IMR-90 (cell line): ENCODE measurements around the gene GRIA4. TPM values are rescaled to one million over a fixed set of nuclear protein-coding genes. Genes with fewer than 3 reads are reported as not detected.

ENCODE experiments used
- ATAC-seq: fragments of 200-7000 bp; cut with Tn5 transposase; 2 replicates; pipeline ENCODE4 v1.9.1; 2020; ENCODE audit warnings: low read depth, mild to moderate bottlenecking, moderate library complexity
- BruUV-seq: library from RNA; stranded (reverse); fragments of 400-500 nt; replicated peaks from 2 replicates; lab custom pipeline; 2021; lab: Mats Ljungman, UMichigan
- CTCF ChIA-PET: fragments of 300-600 bp; formaldehyde crosslinking; extraction: SDS; loops from one replicate; lab custom pipeline; 2021; ENCODE audit warnings: antibody characterized with exemption; lab: Yijun Ruan, JAX
- POLR2A ChIA-PET: fragments of 300-600 bp; sonication (Branson Sonifier 250); formaldehyde crosslinking; loops from one replicate; lab custom pipeline; 2022; ENCODE audit warnings: antibody characterized with exemption; ENCODE audit not compliant: unreplicated experiment; lab: Charles Lee
- DNase-seq: peaks from one replicate; pipeline ENCODE4 v3.0.0; 2013
- H2AFZ ChIP-seq: replicated peaks from 2 replicates; pipeline ENCODE3; 2013; ENCODE audit warnings: low read length, mild to moderate bottlenecking; ENCODE audit not compliant: poor library complexity
- H2AK5ac ChIP-seq: 2 replicates; pipeline ENCODE4 v1.6.1; 2013; ENCODE audit warnings: low read depth, low read length, inconsistent platforms
- H2AK9ac ChIP-seq: replicated peaks from 2 replicates; pipeline ENCODE3; 2013; ENCODE audit warnings: mild to moderate bottlenecking, low read depth, low read length, moderate library complexity; ENCODE audit not compliant: poor library complexity
- H2BK120ac ChIP-seq: 2 replicates; pipeline ENCODE4 v1.6.1; 2013; ENCODE audit warnings: low read depth, low read length, inconsistent platforms
- H2BK15ac ChIP-seq: 3 replicates; pipeline ENCODE4 v1.6.1; 2013; ENCODE audit warnings: low read depth, low read length, inconsistent platforms
- H2BK20ac ChIP-seq: 2 replicates; pipeline ENCODE4 v1.6.1; 2013; ENCODE audit warnings: low read depth, mild to moderate bottlenecking, inconsistent platforms, low read length, moderate library complexity
- H2BK5ac ChIP-seq: 2 replicates; pipeline ENCODE4 v1.6.1; 2013; ENCODE audit warnings: mild to moderate bottlenecking, low read depth, low read length, inconsistent platforms; ENCODE audit not compliant: poor library complexity, severe bottlenecking
- H3K14ac ChIP-seq: replicated peaks from 2 replicates; pipeline ENCODE4 v1.6.1; 2013; ENCODE audit warnings: low read depth, low read length, inconsistent platforms
- H3K18ac ChIP-seq: 2 replicates; pipeline ENCODE4 v1.6.1; 2013; ENCODE audit warnings: low read depth, low read length, control low read depth
- H3K23ac ChIP-seq: 2 replicates; pipeline ENCODE4 v1.6.1; 2013; ENCODE audit warnings: low read depth, low read length, inconsistent platforms
- H3K27ac ChIP-seq: 2 replicates; pipeline ENCODE4 v1.5.1; 2013; ENCODE audit warnings: mild to moderate bottlenecking, control low read depth, low read length; ENCODE audit not compliant: insufficient read depth
- H3K27me3 ChIP-seq: 2 replicates; pipeline ENCODE4 v1.6.1; 2013; ENCODE audit warnings: low read length; ENCODE audit not compliant: control insufficient read depth, insufficient read depth
- H3K36me3 ChIP-seq: 2 replicates; pipeline ENCODE4 v1.6.1; 2013; ENCODE audit warnings: low read length, mixed read lengths; ENCODE audit not compliant: control insufficient read depth, insufficient read depth
- H3K4ac ChIP-seq: 2 replicates; pipeline ENCODE4 v1.6.1; 2013; ENCODE audit warnings: low read depth, low read length, inconsistent platforms
- H3K4me1 ChIP-seq: 2 replicates; pipeline ENCODE4 v1.6.1; 2013; ENCODE audit warnings: low read length, mixed read lengths; ENCODE audit not compliant: control insufficient read depth, insufficient read depth
- H3K4me2 ChIP-seq: 2 replicates; pipeline ENCODE4 v1.6.1; 2013; ENCODE audit warnings: low read depth, mild to moderate bottlenecking, control low read depth, low read length, moderate library complexity
- H3K4me3 ChIP-seq: 2 replicates; pipeline ENCODE4 v1.5.1; 2013; ENCODE audit warnings: low read depth, mild to moderate bottlenecking, control low read depth, low read length, moderate library complexity; ENCODE audit not compliant: insufficient read depth
- H3K56ac ChIP-seq: 2 replicates; pipeline ENCODE4 v1.6.1; 2013; ENCODE audit warnings: low read length, inconsistent platforms; ENCODE audit not compliant: insufficient read depth; ENCODE audit errors: extremely low read depth
- H3K79me1 ChIP-seq, 2 experiments: 2 replicates each; pipeline ENCODE4 v1.6.1; 2013; ENCODE audit warnings: low read length in 2 of 2, inconsistent platforms in 1 of 2, low read depth in 1 of 2
- H3K9ac ChIP-seq: 2 replicates; pipeline ENCODE4 v1.6.1; 2013; ENCODE audit warnings: low read depth, low read length, control low read depth
- H3K9me1 ChIP-seq: 2 replicates; pipeline ENCODE4 v1.6.1; 2013; ENCODE audit warnings: low read length, inconsistent platforms; ENCODE audit not compliant: insufficient read depth
- H3K9me3 ChIP-seq: 2 replicates; pipeline ENCODE4 v1.6.1; 2013; ENCODE audit warnings: low read length; ENCODE audit not compliant: control insufficient read depth, insufficient read depth
- H4K20me1 ChIP-seq: 2 replicates; pipeline ENCODE4 v1.6.1; 2013; ENCODE audit warnings: low read length, inconsistent platforms; ENCODE audit not compliant: insufficient read depth
- H4K5ac ChIP-seq: 2 replicates; pipeline ENCODE4 v1.6.1; 2013; ENCODE audit warnings: mild to moderate bottlenecking, low read depth, low read length, control low read depth
- H4K8ac ChIP-seq, 2 experiments: 2 replicates each; pipeline ENCODE4 v1.6.1; 2013; ENCODE audit warnings: low read depth in 2 of 2, low read length in 2 of 2, control low read depth in 1 of 2, inconsistent platforms in 1 of 2
- H4K91ac ChIP-seq: 2 replicates; pipeline ENCODE4 v1.6.1; 2013; ENCODE audit warnings: low read depth, low read length, inconsistent platforms; ENCODE audit not compliant: insufficient read depth
- CHD1 ChIP-seq: IDR thresholded peaks from 2 replicates; pipeline ENCODE4 v1.6.1; 2012; ENCODE audit warnings: low read depth, low read length, improper control_type of control experiment
- CTCF ChIP-seq: conservative IDR thresholded peaks from 2 replicates; pipeline ENCODE4 v1.5.1; 2012; ENCODE audit warnings: mild to moderate bottlenecking, low read depth, low read length, improper control_type of control experiment
- ELK1 ChIP-seq: fragments of 150-350 bp; IDR thresholded peaks from 2 replicates; pipeline ENCODE4 v1.6.1; 2016; ENCODE audit warnings: low read depth, mild to moderate bottlenecking, low read length, moderate library complexity, borderline replicate concordance
- FOS ChIP-seq: fragments of 150-350 bp; IDR thresholded peaks from 2 replicates; pipeline ENCODE4 v1.6.1; 2016; ENCODE audit warnings: low read depth, low read length
- MXI1 ChIP-seq: IDR thresholded peaks from 2 replicates; pipeline ENCODE4 v1.6.1; 2012; ENCODE audit warnings: low read depth, mild to moderate bottlenecking, low read length, moderate library complexity, borderline replicate concordance
- NFE2L2 ChIP-seq: fragments of 150-350 bp; IDR thresholded peaks from 2 replicates; pipeline ENCODE4 v1.6.1; 2016; ENCODE audit warnings: low read depth, mild to moderate bottlenecking, low read length
- POLR2A ChIP-seq: IDR thresholded peaks from 2 replicates; pipeline ENCODE4 v1.6.1; 2012; ENCODE audit warnings: mild to moderate bottlenecking, low read depth, low read length
- RAD21 ChIP-seq: IDR thresholded peaks from 2 replicates; pipeline ENCODE4 v1.6.1; 2012; ENCODE audit warnings: low read length, improper control_type of control experiment
- SMC3 ChIP-seq: fragments of 150-350 bp; IDR thresholded peaks from 2 replicates; pipeline ENCODE4 v1.6.1; 2016; ENCODE audit warnings: low read depth, mild to moderate bottlenecking, antibody characterized with exemption, low read length, moderate library complexity
- USF2 ChIP-seq: fragments of 150-350 bp; IDR thresholded peaks from 2 replicates; pipeline ENCODE4 v1.6.1; 2017; ENCODE audit warnings: mild to moderate bottlenecking, antibody characterized with exemption, low read length, low read depth
- WGBS, 2 experiments: methylation state at CpG; one replicate each; pipeline versions ENCODE4 v1.1.5 to v1.1.7; 2013; ENCODE audit warnings: missing lambda C conversion rate in 2 of 2; ENCODE audit not compliant: insufficient read length in 1 of 2; ENCODE audit errors: extremely low coverage in 2 of 2; 5-methylcytosine and 5-hydroxymethylcytosine counted together
- dilution Hi-C: fragments of 300-500 bp; cut with HindIII; formaldehyde crosslinking; loops from one replicate; pipeline ENCODE4 v1.14.3; 2018; ENCODE audit warnings: low sequenced_read_pairs; ENCODE audit not compliant: unreplicated experiment
- in situ Hi-C: fragments of 300-500 bp; cut with MboI; formaldehyde crosslinking; loops from 3 replicates; pipeline ENCODE4 v1.14.3; 2019; ENCODE audit warnings: low sequenced_read_pairs, inconsistent platforms, mixed read lengths
- intact Hi-C: fragments of 100-400 bp; cut with micrococcal nuclease; formaldehyde crosslinking; loops from 2 replicates; pipeline ENCODE4 v1.10.0; 2022
- polyA plus RNA-seq, 3 experiments: library from polyadenylated mRNA; depleted of rRNA; stranded (reverse); fragments of >200 nt; gene quantifications; 2 replicates each; pipeline ENCODE4 v1.2.3, GENCODE V29; 2012; ENCODE audit warnings: low replicate concordance in 1 of 3
- total RNA-seq: library from RNA; depleted of rRNA; stranded (reverse); fragments of >200 nt; gene quantifications from 2 replicates; pipeline ENCODE4 v1.2.3, GENCODE V29; 2012

Gene GRIA4
- total and polyA plus RNA-seq, 2 of the 4 experiments (the other 2 are of a cell fraction), result 0.36 to 1.0 TPM

- H3K4me3 ChIP-seq, result no peak overlapping the region
- DNase-seq, result no peak
- intact Hi-C loops, result no loop called here
These were observed 153.7 kb downstream of the GRIA4 start for GRCh38 chr11:105763594-105763993.

More at GRCh38 chr11:105763594-105763993, 153.7 kb downstream of the GRIA4 start:
- Histone ChIP-seq H3K9me3 (no peaks in the 10 kb centered on the region), H4K20me1 (no peaks in the 10 kb centered on the region), H3K79me1 (no peaks in the 10 kb centered on the region), H3K4me2 (no peak overlapping the region), H2BK20ac (no peak overlapping the region), H3K27ac (no peak overlapping the region), H3K4me1 (no peaks in the 10 kb centered on the region), H3K36me3 (no peaks in the 10 kb centered on the region; the same call in 1 of the 2 replicates), H3K23ac (no peak overlapping the region), H3K27me3 (no peaks in the 10 kb centered on the region), H3K9ac (no peak overlapping the region), H4K5ac (no peak overlapping the region), H2AK5ac (no peak overlapping the region), H2BK120ac (no peak overlapping the region), H3K18ac (no peak overlapping the region), H2BK5ac (no peak overlapping the region), H4K8ac (no peak overlapping the region), H2AK9ac (no peak overlapping the region), H3K56ac (no peak overlapping the region), H3K9me1 (no peaks in the 10 kb centered on the region), H2AFZ (no peak overlapping the region), H3K14ac (no peak overlapping the region), H3K4ac (no peak overlapping the region), H4K91ac (no peak overlapping the region), H2BK15ac (no peak overlapping the region)
- POLR2A ChIA-PET, result no interaction called here
- CTCF ChIA-PET, result no interaction called here
- dilution Hi-C loops, result no loop called here
- in situ Hi-C loops, result no loop called here
- no peak for ATAC-seq
- no CpG with 5 or more reads among the region's 2 CpGs for WGBS, 2 experiments
- TF ChIP-seq NFE2L2 (no peak), ELK1 (no peak), POLR2A (no peak), FOS (no peak), RAD21 (no peak), CTCF (no peak), CHD1 (no peak), MXI1 (no peak), USF2 (no peak), SMC3 (no peak)
- no TSS peak for BruUV-seq
